IMR-90 (cell line): Measurements from ENCODE around the gene NCAPD3. TPM values are rescaled to one million over a fixed set of nuclear protein-coding genes. Genes with fewer than 3 reads are reported as not detected.

Experiments
- ATAC-seq: fragments of 200-7000 bp; cut with Tn5 transposase; 2 replicates; pipeline ENCODE4 v1.9.1; 2020; ENCODE audit warnings: low read depth, mild to moderate bottlenecking, moderate library complexity
- BruUV-seq: library from RNA; stranded (reverse); fragments of 400-500 nt; replicated peaks from 2 replicates; lab custom pipeline; 2021; lab: Mats Ljungman, UMichigan
- CTCF ChIA-PET: fragments of 300-600 bp; formaldehyde crosslinking; extraction: SDS; loops from one replicate; lab custom pipeline; 2021; ENCODE audit warnings: antibody characterized with exemption; lab: Yijun Ruan, JAX
- POLR2A ChIA-PET: fragments of 300-600 bp; sonication (Branson Sonifier 250); formaldehyde crosslinking; loops from one replicate; lab custom pipeline; 2022; ENCODE audit warnings: antibody characterized with exemption; ENCODE audit not compliant: unreplicated experiment; lab: Charles Lee
- DNase-seq: peaks from one replicate; pipeline ENCODE4 v3.0.0; 2013
- H2AFZ ChIP-seq: replicated peaks from 2 replicates; pipeline ENCODE3; 2013; ENCODE audit warnings: low read length, mild to moderate bottlenecking; ENCODE audit not compliant: poor library complexity
- H2AK5ac ChIP-seq: 2 replicates; pipeline ENCODE4 v1.6.1; 2013; ENCODE audit warnings: low read depth, low read length, inconsistent platforms
- H2AK9ac ChIP-seq: replicated peaks from 2 replicates; pipeline ENCODE3; 2013; ENCODE audit warnings: mild to moderate bottlenecking, low read depth, low read length, moderate library complexity; ENCODE audit not compliant: poor library complexity
- H2BK120ac ChIP-seq: 2 replicates; pipeline ENCODE4 v1.6.1; 2013; ENCODE audit warnings: low read depth, low read length, inconsistent platforms
- H2BK15ac ChIP-seq: 3 replicates; pipeline ENCODE4 v1.6.1; 2013; ENCODE audit warnings: low read depth, low read length, inconsistent platforms
- H2BK20ac ChIP-seq: 2 replicates; pipeline ENCODE4 v1.6.1; 2013; ENCODE audit warnings: low read depth, mild to moderate bottlenecking, inconsistent platforms, low read length, moderate library complexity
- H2BK5ac ChIP-seq: 2 replicates; pipeline ENCODE4 v1.6.1; 2013; ENCODE audit warnings: mild to moderate bottlenecking, low read depth, low read length, inconsistent platforms; ENCODE audit not compliant: poor library complexity, severe bottlenecking
- H3K14ac ChIP-seq: replicated peaks from 2 replicates; pipeline ENCODE4 v1.6.1; 2013; ENCODE audit warnings: low read depth, low read length, inconsistent platforms
- H3K18ac ChIP-seq: 2 replicates; pipeline ENCODE4 v1.6.1; 2013; ENCODE audit warnings: low read depth, low read length, control low read depth
- H3K23ac ChIP-seq: 2 replicates; pipeline ENCODE4 v1.6.1; 2013; ENCODE audit warnings: low read depth, low read length, inconsistent platforms
- H3K27ac ChIP-seq: 2 replicates; pipeline ENCODE4 v1.5.1; 2013; ENCODE audit warnings: mild to moderate bottlenecking, control low read depth, low read length; ENCODE audit not compliant: insufficient read depth
- H3K27me3 ChIP-seq: 2 replicates; pipeline ENCODE4 v1.6.1; 2013; ENCODE audit warnings: low read length; ENCODE audit not compliant: control insufficient read depth, insufficient read depth
- H3K36me3 ChIP-seq: 2 replicates; pipeline ENCODE4 v1.6.1; 2013; ENCODE audit warnings: low read length, mixed read lengths; ENCODE audit not compliant: control insufficient read depth, insufficient read depth
- H3K4ac ChIP-seq: 2 replicates; pipeline ENCODE4 v1.6.1; 2013; ENCODE audit warnings: low read depth, low read length, inconsistent platforms
- H3K4me1 ChIP-seq: 2 replicates; pipeline ENCODE4 v1.6.1; 2013; ENCODE audit warnings: low read length, mixed read lengths; ENCODE audit not compliant: control insufficient read depth, insufficient read depth
- H3K4me2 ChIP-seq: 2 replicates; pipeline ENCODE4 v1.6.1; 2013; ENCODE audit warnings: low read depth, mild to moderate bottlenecking, control low read depth, low read length, moderate library complexity
- H3K4me3 ChIP-seq: 2 replicates; pipeline ENCODE4 v1.5.1; 2013; ENCODE audit warnings: low read depth, mild to moderate bottlenecking, control low read depth, low read length, moderate library complexity; ENCODE audit not compliant: insufficient read depth
- H3K56ac ChIP-seq: 2 replicates; pipeline ENCODE4 v1.6.1; 2013; ENCODE audit warnings: low read length, inconsistent platforms; ENCODE audit not compliant: insufficient read depth; ENCODE audit errors: extremely low read depth
- H3K79me1 ChIP-seq, 2 experiments: 2 replicates each; pipeline ENCODE4 v1.6.1; 2013; ENCODE audit warnings: low read length in 2 of 2, inconsistent platforms in 1 of 2, low read depth in 1 of 2
- H3K9ac ChIP-seq: 2 replicates; pipeline ENCODE4 v1.6.1; 2013; ENCODE audit warnings: low read depth, low read length, control low read depth
- H3K9me1 ChIP-seq: 2 replicates; pipeline ENCODE4 v1.6.1; 2013; ENCODE audit warnings: low read length, inconsistent platforms; ENCODE audit not compliant: insufficient read depth
- H3K9me3 ChIP-seq: 2 replicates; pipeline ENCODE4 v1.6.1; 2013; ENCODE audit warnings: low read length; ENCODE audit not compliant: control insufficient read depth, insufficient read depth
- H4K20me1 ChIP-seq: 2 replicates; pipeline ENCODE4 v1.6.1; 2013; ENCODE audit warnings: low read length, inconsistent platforms; ENCODE audit not compliant: insufficient read depth
- H4K5ac ChIP-seq: 2 replicates; pipeline ENCODE4 v1.6.1; 2013; ENCODE audit warnings: mild to moderate bottlenecking, low read depth, low read length, control low read depth
- H4K8ac ChIP-seq, 2 experiments: 2 replicates each; pipeline ENCODE4 v1.6.1; 2013; ENCODE audit warnings: low read depth in 2 of 2, low read length in 2 of 2, control low read depth in 1 of 2, inconsistent platforms in 1 of 2
- H4K91ac ChIP-seq: 2 replicates; pipeline ENCODE4 v1.6.1; 2013; ENCODE audit warnings: low read depth, low read length, inconsistent platforms; ENCODE audit not compliant: insufficient read depth
- CEBPB ChIP-seq: IDR thresholded peaks from 2 replicates; pipeline ENCODE4 v1.6.1; 2012; ENCODE audit warnings: low read depth, low read length, improper control_type of control experiment
- FOS ChIP-seq: fragments of 150-350 bp; IDR thresholded peaks from 2 replicates; pipeline ENCODE4 v1.6.1; 2016; ENCODE audit warnings: low read depth, low read length
- MAFK ChIP-seq: IDR thresholded peaks from 2 replicates; pipeline ENCODE4 v1.6.1; 2012; ENCODE audit warnings: low read depth, low read length, improper control_type of control experiment
- USF2 ChIP-seq: fragments of 150-350 bp; IDR thresholded peaks from 2 replicates; pipeline ENCODE4 v1.6.1; 2017; ENCODE audit warnings: mild to moderate bottlenecking, antibody characterized with exemption, low read length, low read depth
- WGBS, 2 experiments: methylation state at CpG; one replicate each; pipeline versions ENCODE4 v1.1.5 to v1.1.7; 2013; ENCODE audit warnings: missing lambda C conversion rate in 2 of 2; ENCODE audit not compliant: insufficient read length in 1 of 2; ENCODE audit errors: extremely low coverage in 2 of 2; 5-methylcytosine and 5-hydroxymethylcytosine counted together
- dilution Hi-C: fragments of 300-500 bp; cut with HindIII; formaldehyde crosslinking; loops from one replicate; pipeline ENCODE4 v1.14.3; 2018; ENCODE audit warnings: low sequenced_read_pairs; ENCODE audit not compliant: unreplicated experiment
- in situ Hi-C: fragments of 300-500 bp; cut with MboI; formaldehyde crosslinking; loops from 3 replicates; pipeline ENCODE4 v1.14.3; 2019; ENCODE audit warnings: low sequenced_read_pairs, inconsistent platforms, mixed read lengths
- intact Hi-C: fragments of 100-400 bp; cut with micrococcal nuclease; formaldehyde crosslinking; loops from 2 replicates; pipeline ENCODE4 v1.10.0; 2022
- polyA plus RNA-seq, 3 experiments: library from polyadenylated mRNA; depleted of rRNA; stranded (reverse); fragments of >200 nt; gene quantifications; 2 replicates each; pipeline ENCODE4 v1.2.3, GENCODE V29; 2012; ENCODE audit warnings: low replicate concordance in 1 of 3
- total RNA-seq: library from RNA; depleted of rRNA; stranded (reverse); fragments of >200 nt; gene quantifications from 2 replicates; pipeline ENCODE4 v1.2.3, GENCODE V29; 2012
- TF ChIP-seq, protein P1 (sequence below): fragments of 150-350 bp; IDR thresholded peaks from 2 replicates; pipeline ENCODE4 v1.6.1; 2016; ENCODE audit warnings: low read depth, mild to moderate bottlenecking, low read length, moderate library complexity, borderline replicate concordance

The NCAPD3 gene
- total and polyA plus RNA-seq, 2 of the 4 experiments (the other 2 are of a cell fraction): 18.0 to 19.2 TPM

DNA sequence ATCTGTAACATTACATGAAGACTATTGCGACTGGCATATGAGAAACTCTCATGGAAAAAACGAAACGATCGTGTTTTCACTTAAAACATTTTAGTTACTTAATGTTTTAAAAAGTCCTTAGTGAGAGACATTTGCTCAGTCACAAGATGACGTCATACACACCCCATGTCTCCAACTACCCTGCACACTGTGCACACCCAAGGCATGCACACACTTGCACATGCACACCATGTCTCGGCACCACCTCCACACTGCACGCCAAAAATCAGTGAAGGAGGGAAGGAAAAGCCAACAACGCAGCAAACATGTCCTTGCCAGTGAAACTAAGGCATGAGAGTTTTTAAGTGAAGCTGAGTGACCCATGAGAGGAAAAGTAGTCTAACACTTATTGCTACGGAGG is 18.0 kb downstream of the NCAPD3 start:
- Histone ChIP-seq H3K27me3 (no peaks in the 10 kb centered on the region), H3K9me1 (no peaks in the 10 kb centered on the region), H2AK9ac (no peak overlapping the region), H3K9me3 (no peaks in the 10 kb centered on the region), H3K36me3 (peaks cover 18% of the 10 kb centered on the region), H2AFZ (no peak overlapping the region), H3K9ac (no peak overlapping the region), H2BK120ac (no peak overlapping the region), H4K91ac (no peak overlapping the region), H3K18ac (no peak overlapping the region), H3K27ac (no peak overlapping the region), H3K23ac (no peak overlapping the region), H3K79me1 (peaks cover 3 to 6% of the 10 kb centered on the region in 2 experiments; a peak in 1 of 4 replicates), H2BK15ac (no peak overlapping the region), H4K8ac (no peak overlapping the region), H2BK5ac (no peak overlapping the region), H4K20me1 (no peaks in the 10 kb centered on the region), H4K5ac (no peak overlapping the region), H3K4me1 (no peaks in the 10 kb centered on the region), H3K4me3 (no peak overlapping the region), H3K4me2 (no peak overlapping the region), H3K56ac (no peak overlapping the region), H2BK20ac (no peak overlapping the region), H3K14ac (no peak overlapping the region), H3K4ac (no peak overlapping the region), H2AK5ac (no peak overlapping the region)
- TF ChIP-seq CEBPB (no peak), MAFK (no peak), USF2 (no peak), FOS (no peak)
- TF ChIP-seq, protein P1, sequence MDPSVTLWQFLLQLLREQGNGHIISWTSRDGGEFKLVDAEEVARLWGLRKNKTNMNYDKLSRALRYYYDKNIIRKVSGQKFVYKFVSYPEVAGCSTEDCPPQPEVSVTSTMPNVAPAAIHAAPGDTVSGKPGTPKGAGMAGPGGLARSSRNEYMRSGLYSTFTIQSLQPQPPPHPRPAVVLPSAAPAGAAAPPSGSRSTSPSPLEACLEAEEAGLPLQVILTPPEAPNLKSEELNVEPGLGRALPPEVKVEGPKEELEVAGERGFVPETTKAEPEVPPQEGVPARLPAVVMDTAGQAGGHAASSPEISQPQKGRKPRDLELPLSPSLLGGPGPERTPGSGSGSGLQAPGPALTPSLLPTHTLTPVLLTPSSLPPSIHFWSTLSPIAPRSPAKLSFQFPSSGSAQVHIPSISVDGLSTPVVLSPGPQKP: no peak
- WGBS, 2 experiments: no CpG with 5 or more reads among the region's 9 CpGs
- ChIA-PET POLR2A (no interaction called here), CTCF (interaction anchor here (0.8 kb wide), 1 partner anchor 278 kb away, joined by 4 read pairs; no protein-coding TSS in a partner anchor)
- ATAC-seq (no peak), DNase-seq (no peak)
- in situ Hi-C loops (no loop called here), dilution Hi-C loops (no loop called here), intact Hi-C loops (no loop called here)
- BruUV-seq: no TSS peak
